ENCODE data around the gene LGALS14.
"Not testable (repeated sequence)": the region's sequence is repeated elsewhere in the genome, so short reads cannot be mapped to it uniquely, and the experiment has no call there.

LGALS14 gene

DNA sequence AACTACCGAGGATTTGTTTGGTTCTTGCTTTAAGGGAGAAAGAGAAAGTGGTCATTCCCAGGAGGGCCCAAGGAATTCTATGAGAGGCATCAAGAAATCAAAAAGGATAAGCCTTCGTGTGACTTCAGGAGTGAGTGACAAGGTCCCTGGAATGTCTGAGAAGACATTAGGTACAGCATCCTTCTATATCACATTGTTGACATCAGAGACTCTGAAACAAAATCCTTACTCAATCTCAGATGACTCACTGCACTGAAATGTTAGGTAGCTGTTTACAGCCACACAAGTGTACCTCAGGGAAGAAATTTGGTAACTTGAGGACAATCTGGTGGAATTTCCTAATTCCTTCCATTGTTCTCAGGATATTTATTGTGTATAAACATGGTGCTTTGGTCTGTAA lies 7.9 kb upstream of the LGALS14 start:
- DNase-seq = no peak

DNA sequence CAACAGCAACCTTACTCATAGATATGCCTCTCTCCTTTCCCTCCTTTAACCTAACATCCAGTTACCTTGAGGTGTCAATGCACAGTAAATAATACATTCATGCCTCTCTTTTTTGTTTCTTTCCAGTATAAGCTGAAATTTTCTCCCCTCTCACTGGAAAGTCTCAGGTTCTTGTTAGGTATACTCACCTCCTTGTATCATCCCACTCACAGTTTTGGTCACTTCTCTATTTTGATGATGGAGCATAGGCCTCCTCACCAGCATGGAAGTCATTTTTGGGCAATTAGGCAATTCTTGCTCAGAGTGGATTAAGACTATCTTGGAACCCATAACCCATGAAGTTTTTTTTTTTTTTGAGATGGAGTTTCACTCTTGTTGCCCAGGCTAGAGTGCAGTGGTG lies 5.7 kb upstream of the LGALS14 start:
- DNase-seq = no peak

DNA sequence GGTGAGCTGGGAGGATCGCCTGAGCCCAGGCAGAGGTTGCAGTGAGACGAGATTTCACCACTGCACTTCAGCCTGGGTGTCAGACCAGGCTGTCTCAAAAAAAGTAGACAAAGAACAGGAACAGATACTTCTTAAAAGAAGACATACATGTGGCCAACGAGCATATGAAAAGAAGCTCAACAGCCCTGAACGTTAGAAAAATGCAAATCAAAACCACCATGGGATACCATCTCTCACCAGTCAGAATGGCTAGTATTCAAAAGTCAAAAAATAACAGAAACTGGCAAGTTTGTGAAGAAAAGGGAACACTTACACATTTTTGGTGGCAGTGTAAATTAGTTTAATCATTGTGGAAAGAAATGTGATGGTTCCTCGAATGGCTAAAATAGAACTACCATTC lies 3.0 kb upstream of the LGALS14 start:
- DNase-seq = no peak

DNA sequence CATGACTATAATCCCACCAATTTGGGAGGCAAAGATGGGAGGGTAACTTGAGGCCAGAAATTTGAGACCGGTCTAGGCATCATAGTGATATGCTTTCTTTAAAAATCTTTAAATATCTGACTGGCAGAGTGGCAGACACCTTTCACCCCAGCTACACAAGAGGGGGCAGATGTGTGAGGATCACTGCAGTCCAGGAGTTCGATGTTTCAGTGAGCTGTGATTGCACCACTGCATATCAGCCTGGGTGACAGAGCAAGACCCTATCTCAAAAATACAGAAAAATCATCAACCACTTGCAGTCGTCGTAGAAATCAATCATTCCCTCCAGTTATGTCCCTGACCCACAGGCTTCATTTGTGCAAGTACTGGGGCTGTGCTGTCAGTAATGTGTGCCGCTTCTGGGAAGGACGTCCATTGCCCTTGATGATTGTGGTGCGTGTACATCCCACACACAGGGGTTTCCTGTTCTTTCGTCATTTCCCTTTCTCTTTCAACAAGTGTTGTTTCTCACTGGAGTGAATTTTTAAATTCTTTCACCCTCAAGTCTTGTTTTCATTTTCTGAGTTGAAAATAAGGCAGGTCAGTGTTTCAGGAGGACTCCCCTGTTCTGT lies 1.4 kb downstream of the LGALS14 start:
- DNase-seq = no peak

DNA sequence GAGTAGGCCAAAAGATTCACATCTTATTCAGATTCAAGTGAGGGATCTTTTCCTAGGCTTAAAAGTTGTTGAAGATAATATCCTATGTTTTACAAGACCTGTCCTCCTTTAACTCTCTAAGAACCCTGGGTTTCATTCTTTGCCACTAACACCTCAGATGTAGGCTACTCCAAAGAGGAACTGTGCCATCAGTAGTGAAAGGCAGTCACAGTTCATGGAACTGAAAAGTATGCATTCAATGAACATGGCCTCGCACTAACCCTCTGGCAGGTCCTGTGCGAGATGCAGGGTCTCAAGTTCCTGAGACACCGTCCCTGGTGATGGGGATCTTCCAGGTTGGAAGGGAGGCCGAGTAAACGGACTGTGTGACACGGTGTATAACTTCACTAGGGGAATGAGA lies 4.3 kb downstream of the LGALS14 start:
- DNase-seq = no peak

DNA sequence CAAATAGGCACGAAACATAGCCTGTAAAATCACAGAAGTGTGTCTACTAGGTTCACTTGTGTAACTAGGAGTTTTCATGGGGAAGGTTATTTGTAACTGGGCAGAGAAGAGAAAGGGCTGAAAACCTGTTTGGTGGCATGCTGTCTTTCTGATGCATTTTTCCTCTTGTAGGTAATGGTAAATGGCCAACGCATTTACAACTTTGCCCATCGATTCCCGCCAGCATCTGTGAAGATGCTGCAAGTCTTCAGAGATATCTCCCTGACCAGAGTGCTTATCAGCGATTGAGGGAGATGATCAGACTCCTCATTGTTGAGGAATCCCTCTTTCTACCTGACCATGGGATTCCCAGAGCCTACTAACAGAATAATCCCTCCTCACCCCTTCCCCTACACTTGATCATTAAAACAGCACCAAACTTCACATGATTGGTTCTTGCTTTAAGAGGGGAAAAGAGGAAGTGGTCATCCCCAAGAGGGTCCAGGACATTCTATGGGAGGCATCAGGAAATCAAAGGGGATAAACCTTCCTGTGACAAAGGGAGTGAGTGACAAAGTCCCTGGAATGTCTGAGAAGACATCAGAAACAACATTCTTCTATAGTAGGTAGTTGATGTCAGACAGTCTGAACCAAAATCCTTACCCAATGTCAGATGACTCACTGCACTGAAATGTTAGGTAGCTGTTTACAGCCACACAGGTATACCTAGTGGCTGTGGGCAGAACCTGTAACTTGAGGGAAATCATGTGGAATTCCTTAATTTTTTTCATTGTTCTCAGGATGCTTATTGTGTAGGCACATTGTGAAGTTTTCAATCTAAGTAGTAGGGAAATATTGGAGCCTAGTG lies 5.0 kb downstream of the LGALS14 start:
- no peak for DNase-seq

DNA sequence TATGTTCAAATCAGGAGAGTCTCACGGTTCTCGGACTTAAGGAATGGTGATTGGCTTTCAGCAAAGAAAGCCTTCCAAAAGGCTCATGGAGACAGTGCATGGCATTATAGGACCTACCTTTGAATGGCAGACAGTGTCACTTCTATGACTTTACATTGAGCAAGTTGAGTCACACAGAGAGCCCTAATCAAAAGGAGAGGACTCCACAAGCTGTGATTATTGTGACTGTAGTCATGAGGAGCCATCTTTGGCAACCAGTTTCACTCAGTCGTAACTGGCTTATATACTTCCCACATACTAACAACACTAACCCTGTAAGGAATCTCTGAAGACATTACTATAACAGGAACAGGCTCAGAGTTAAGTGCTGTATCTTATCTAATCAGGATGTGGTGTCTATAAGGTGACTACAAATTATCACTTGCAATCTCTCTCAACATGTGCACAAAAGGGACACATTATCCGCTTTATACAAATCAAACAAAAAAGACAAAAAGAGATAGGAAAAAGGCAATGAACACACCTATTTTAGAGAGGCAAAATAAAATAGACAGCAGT lies 6.1 kb downstream of the LGALS14 start:
- DNase-seq = no peak

DNA sequence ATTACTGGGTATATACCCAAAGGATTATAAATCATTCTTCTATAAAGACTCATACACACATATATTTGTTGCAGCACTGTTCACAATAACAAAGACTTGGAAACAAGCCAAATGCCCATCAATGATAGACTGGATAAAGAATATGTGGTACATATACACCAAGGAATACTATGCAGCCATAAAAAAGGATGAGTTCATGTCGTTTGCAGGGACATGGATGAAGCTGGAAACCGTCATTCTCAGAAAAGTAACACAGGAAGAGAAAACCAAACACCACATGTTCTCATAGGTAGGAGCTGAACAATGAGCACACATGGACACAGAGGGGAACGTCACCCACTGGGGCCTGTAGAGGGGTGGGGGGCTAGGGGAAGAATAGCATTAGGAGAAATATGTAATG lies 15.9 kb downstream of the LGALS14 start:
- DNase-seq = not testable (repeated sequence)

DNA sequence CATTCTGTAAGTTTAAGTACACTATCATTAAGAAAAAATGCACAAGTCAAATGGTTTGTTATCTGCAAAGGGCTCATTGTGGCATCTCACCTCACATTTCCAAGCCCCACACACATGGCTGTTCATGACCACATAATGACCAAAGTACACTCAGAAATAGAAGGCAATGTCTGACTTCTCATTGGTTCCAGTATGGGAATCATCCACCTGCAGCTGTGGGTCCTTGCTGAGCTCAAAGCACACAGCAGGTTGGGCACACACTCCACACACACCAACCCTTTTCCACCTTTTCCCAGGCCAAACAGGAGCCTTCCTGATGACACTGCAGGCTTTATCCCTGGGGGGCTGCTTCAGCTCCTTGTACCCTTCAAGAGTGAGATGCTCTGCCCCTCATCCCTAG lies 21.7 kb downstream of the LGALS14 start:
- no peak for DNase-seq

DNA sequence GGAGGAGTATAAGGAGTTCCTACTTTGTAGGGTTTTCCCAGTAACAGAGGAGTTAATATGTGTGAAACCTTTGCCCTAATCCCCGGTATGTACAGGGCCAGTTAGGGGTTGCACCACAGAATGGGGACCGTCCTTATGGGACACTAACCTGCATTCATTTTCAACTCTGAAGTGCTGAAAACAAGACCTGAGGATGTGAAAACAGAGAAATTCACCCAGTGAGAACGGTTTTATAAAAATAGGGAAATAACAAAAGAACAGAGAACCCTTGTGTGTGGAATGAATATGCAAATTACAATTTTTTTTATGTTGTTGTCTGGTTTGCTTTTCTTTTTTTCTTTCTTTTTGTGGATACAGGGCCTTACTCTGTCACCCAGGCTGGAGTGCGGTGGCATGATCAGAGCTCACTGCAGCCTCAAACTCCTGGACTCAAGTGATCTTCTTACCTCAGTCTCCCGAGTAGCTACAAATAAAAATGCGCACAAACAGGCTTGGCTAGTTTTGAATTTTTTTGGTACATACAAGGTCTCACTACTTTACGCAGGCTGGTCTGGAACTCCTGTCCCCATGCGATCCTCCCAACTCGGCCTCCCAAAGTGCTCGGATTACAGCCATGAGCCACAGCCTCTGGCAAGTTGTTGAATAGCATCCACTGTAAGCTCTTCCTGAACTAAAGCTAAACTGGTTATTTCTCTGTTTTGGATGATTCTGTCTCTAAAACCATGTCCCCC lies 23.0 kb downstream of the LGALS14 start:
- DNase-seq = no peak

DNA sequence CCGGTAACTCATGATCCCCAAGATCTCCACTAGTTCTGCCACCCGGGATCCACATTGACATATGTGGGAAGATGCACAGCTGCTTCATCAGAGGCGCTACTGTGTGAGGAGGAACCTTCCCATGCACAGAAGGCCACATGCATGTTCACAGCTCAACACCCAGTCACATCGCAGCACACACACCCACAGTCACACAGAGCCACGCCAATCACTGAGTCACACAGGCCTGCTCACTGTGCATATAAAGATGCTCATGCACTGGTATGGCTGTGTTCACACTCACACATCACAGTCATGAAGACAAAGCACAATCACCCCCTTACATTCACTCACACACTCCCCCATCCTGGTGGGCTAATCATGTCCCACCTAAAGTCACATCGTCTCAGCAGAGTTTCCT lies 23.8 kb downstream of the LGALS14 start:
- no peak for DNase-seq

DNA sequence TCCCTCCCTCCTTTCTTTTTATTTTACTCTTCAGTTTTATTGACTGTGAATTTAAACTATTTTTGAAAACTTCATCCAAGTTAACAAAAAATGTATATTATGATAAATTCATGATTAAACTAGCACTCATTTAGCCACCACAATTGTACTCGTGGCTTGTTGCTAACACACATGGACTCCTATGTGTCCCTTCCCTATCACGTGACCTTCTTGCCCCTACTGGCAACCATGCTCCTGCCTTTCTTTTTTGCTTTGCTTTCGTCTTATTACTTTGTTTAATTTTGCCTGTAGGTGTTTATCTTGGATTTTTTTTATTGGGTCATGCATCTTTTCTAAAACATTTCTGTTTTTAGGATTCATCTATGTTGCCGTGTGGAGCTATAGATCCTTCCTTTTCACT lies 25.3 kb downstream of the LGALS14 start:
- no peak for DNase-seq

DNA sequence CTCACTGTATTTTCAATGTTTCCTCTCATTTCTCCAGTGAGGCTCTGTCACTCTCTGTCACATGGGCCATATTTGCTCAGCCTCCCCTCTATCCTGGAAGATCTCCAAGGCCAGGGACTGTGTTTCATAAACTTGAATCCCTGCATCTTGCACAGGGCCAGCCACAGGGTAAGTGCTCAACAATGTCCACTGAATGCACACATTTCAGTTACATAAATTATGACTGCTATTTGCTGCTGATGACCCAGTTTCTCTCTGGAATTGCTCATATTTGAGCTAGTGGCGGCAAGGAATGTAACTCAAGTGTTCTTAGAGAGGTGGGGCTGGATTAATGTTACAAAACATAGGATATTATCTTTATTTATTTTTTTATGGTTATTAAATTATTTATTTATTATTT lies 27.4 kb downstream of the LGALS14 start:
- DNase-seq = no peak

DNA sequence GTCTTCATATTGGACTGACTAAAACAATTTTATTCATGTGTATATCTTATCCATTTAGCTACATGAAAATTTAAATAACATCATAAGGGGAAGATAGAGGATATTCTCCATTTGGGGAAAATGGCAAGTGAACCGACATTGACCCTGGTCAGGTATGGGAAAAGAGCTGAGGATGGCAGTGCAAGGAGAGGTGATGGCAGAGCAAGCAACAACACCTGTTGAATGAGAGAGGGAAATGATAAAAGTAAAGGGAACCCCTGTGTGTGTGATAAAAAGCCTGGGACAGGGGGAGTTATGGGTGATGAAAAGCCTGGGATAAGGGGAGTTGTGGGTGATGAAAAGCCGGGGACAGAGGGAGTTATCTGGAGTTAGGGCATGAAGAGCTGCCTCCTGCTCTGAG lies 29.6 kb downstream of the LGALS14 start:
- DNase-seq = no peak

DNA sequence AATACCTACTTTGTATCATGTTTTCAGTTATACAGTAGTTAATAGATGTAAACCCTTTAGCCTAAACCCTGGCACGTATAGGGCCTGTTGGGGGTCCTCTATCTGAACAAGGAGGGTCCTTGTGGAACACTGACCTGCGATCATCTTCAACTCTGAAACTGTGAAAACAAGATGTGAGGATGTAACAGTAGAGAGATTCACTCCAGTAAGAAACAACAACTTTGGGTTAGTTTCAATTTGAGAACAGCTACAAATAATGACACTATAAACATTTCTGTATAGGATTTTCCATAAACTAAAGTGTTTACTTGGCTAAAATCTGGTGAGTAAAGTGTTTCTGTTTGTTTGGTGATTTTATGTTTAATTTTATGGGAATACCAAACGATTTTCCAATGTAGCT lies 31.4 kb downstream of the LGALS14 start:
- DNase-seq = no peak

DNA sequence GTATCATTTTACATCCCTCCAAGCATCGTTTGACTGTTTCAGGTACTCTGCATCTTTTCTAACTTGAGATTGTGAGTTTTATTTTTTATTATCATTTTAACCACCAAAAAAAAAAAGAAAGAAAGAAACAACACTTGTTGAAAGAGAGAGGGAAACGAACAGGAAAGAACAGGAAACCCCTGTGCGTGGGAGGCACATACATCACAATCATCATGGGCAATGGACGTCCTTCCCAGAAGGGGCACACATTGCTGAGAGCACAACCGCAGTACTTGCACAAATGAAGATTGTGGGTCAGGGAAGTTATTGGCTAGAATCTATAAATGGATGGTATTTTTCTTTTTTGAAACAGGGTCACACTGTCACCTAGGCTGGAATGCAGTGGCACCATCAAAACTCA lies 31.8 kb downstream of the LGALS14 start:
- no peak for DNase-seq

DNA sequence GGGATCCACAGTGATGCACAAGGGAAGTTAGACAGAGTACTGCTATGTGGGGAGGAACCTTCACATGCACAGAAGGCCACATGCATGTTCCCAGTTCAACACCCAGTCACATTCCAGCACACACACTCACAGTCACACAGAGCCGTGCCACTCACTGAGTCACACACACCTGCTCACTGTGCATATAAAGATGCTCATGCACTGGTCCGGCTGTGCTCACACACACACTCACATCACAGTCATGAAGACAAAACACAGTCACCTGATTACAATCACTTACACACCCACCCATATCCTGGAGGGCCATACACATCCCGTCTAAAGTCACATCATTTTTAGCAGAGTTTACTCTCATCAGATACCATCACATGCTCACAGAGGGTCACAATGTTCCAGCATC lies 33.1 kb downstream of the LGALS14 start:
- no peak for DNase-seq

DNA sequence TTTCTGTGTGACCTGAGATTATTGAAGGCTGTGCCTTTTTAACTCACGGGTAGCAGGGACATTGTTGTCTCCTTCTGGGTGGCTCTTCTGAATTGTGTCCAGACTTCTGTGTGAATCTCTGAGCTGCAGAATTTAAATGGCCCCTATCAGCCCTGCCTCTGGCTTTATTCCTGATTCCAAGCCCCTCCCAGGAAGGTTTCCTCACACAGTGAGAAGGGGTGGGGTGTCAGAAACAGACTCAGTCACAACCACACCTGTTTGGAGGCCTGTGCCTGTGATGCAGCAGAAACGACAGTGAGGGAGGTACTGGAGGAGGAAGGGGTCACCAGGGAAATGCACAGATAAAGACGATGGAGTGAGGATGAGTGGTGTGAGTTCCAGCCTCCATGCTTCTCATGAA lies 33.6 kb downstream of the LGALS14 start, which contains the start of gene CLC:
Gene CLC (minus strand): TSS at position 139 of the 400 bp plus-strand sequence. CDS start 77 bp downstream, at position 62.
- DNase-seq = no peak

DNA sequence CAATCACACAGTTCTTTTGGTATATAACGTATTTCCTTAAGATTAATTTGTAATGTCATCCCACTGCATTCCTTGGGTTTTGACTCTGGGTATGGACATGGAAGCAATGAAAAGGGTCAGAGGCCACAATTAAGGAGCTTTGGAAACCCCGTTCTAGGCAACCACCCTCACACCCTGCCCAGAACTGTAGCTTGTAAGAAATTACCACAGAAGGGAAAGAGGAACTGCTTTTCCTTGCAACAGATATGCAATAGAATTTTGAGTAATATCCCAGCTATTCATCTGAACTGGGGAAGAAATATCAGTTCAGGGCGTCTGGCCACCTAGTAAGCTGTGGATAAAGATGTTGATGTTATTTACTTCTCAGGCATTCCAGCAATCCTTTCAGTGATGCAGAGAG lies 34.5 kb downstream of the LGALS14 start:
- DNase-seq = no peak

DNA sequence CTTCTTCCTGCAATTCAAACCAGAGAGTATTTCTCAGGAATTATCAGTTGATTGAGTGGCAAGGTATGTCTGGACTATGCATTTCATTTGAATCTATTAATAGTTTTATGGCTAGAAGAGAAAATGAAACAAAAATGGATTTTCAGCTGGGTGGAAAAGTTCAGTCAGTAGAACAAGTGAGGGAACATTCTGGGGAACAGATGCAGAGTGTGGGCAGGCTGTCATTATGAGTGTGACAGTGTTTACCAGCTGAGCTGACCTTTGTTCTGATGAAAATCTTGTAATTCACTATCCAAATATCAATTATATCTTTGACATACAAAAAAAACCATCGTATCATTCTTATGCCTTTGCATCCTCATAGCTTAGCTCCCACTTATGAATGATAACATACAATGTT lies 36.1 kb downstream of the LGALS14 start:
- DNase-seq = no peak

DNA sequence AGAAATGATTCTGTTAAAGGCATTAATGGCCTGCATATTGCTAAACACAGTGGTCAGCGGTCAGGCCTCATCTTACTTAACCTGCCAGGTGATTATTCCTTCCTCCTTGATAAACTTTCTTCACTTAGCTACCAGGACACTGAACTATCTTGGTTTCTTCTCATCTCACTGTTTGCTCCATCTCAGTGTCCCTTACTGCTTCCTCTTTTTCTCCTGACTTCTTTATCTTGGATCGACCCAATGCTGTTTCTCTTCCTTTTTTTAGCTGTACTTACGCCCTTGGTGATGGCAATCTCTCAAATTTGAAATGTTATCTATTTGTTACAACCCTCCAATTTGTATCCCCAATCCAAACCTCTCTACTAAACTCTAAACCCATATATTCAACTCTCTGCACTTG lies 41.4 kb downstream of the LGALS14 start:
- no peak for DNase-seq

DNA sequence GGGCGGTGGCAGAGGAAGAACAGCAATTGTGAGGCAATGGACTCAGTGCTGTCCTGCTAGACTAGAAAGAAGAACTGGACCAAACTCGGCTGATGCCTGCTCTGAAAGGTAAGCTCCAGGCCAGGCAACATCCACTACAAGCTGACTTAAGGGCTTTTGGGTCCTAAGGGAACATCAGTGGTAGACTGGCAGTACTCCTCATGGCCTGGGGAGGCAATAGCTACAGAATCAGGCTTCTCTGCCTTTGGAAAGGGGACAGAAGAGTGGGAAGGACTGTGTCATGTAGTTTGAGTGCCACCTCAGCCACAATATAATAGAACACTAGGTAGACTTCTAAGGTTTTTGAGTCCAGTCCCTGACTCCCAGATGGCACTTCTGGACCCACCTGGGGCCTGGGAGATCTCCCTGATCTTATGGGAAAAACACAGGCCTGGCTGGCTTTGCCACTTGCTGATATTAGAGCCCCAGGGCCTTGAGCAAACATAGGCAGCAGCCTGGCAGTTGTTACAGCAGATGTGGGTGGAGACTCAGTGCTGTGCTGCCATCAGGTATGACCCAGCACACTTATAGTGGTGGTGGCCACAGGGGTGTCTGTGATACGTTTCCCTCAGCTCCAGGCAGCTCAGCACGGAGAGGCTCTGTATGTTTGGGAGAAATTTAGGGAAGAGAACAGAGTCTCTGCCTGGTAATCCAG lies 42.7 kb downstream of the LGALS14 start:
- no peak for DNase-seq

DNA sequence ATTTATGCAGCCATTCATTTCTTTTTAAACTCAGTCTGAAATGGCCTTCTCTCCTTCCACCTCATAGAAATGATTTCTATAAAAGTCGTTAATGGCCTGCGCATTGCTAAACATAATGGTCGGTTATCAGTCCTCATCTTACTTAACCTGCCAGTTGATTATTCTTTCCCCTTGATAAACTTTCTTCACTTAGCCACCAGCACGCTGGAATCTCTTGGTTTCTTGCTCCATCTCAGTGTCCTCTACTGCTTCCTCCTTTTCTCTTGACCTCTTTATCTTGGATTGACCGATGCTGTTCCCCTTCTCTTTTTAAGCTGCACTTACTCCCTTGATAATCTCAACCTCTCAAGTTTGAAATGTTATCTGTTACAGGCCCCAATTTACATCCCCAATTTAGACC lies 45.7 kb downstream of the LGALS14 start:
- no peak for DNase-seq
